K562 (cell line): ENCODE measurements around the gene RSBN1L. TPM values are rescaled to one million over a fixed set of nuclear protein-coding genes. Genes with fewer than 3 reads are reported as not detected.

Experiments
- ETV5 ChIP-seq: sonication (generic); formaldehyde crosslinking; IDR thresholded peaks from 2 replicates; pipeline ENCODE4 v1.4.0; 2020; ENCODE audit warnings: low read depth, mild to moderate bottlenecking, missing genetic modification reagents
- FIP1L1 ChIP-seq: fragments of 200-400 bp; formaldehyde crosslinking; IDR thresholded peaks from 2 replicates; pipeline ENCODE4 v1.6.1; 2018; ENCODE audit warnings: mild to moderate bottlenecking, low read depth, low read length; ENCODE audit not compliant: poor library complexity, severe bottlenecking
- RNF2 ChIP-seq: sonication (generic); IDR thresholded peaks from 2 replicates; pipeline ENCODE4 v1.6.1; 2016
- SLC30A9 ChIP-seq: fragments of 250-450 bp; sonication (Bioruptor Pico); IDR thresholded peaks from 2 replicates; pipeline ENCODE4 v1.8.0; 2022; ENCODE audit warnings: mild to moderate bottlenecking, moderate library complexity
- SMARCA5 ChIP-seq: fragments of 450-650 bp; IDR thresholded peaks from 2 replicates; pipeline ENCODE4 v1.6.1; 2016
- STAT5A ChIP-seq: IDR thresholded peaks from 2 replicates; pipeline ENCODE4 v1.6.1; 2012; ENCODE audit warnings: low read length, inconsistent platforms, borderline replicate concordance
- TBP ChIP-seq: optimal IDR thresholded peaks from 2 replicates; pipeline ENCODE3; 2011; ENCODE audit warnings: low read depth, low read length, improper control_type of control experiment
- ZC3H4 ChIP-seq: sonication (generic); formaldehyde crosslinking; IDR thresholded peaks from 2 replicates; pipeline ENCODE4 v1.9.0; 2021; ENCODE audit warnings: missing genetic modification reagents, borderline replicate concordance
- ZNF551 ChIP-seq: fragments of 250-450 bp; sonication (Bioruptor Pico); IDR thresholded peaks from 2 replicates; pipeline ENCODE4 v1.5.0; 2021; ENCODE audit warnings: mild to moderate bottlenecking, moderate library complexity
- polyA plus RNA-seq, 8 experiments: library from polyadenylated mRNA; depleted of rRNA in 4 of 8; stranded (reverse) in 5 of 8; unstranded in 3 of 8; fragments of >200 nt; fragmentation: Nextera tagmentation in 2 of 8; fragmentation: Illumina TruSeq in 1 of 8; extraction: Ambion mirVana in 2 of 8; extraction: Trizol in 1 of 8; gene quantifications; 2 replicates each; pipeline versions ENCODE4 v1.2.1 to v1.2.3, GENCODE V29; 2011 to 2014; ENCODE audit warnings: inconsistent platforms in 1 of 8, missing spikeins in 1 of 8
- total RNA-seq, 7 experiments: library from RNA; depleted of rRNA in 6 of 7; stranded (reverse); fragments of >200 nt in 6 of 7; fragmentation: Illumina TruSeq in 2 of 7; extraction: Trizol in 2 of 7; gene quantifications; 2 replicates each; pipeline versions ENCODE4 v1.2.1 to v1.2.3, GENCODE V29; 2011 to 2021; ENCODE audit warnings: low replicate concordance in 1 of 7
- TF ChIP-seq, protein P1 (sequence below): fragments of 250-450 bp; sonication (Bioruptor Pico); IDR thresholded peaks from 2 replicates; pipeline ENCODE4 v1.5.0; 2021; ENCODE audit warnings: mild to moderate bottlenecking, moderate library complexity
- TF ChIP-seq, protein P2 (sequence below): sonication (generic); formaldehyde crosslinking; IDR thresholded peaks from 2 replicates; pipeline ENCODE4 v1.5.0; 2020; ENCODE audit warnings: missing genetic modification reagents
- TF ChIP-seq, protein P3 (sequence below): sonication (generic); formaldehyde crosslinking; IDR thresholded peaks from 2 replicates; pipeline ENCODE4 v1.8.0; 2022; ENCODE audit warnings: mild to moderate bottlenecking, missing genetic modification reagents
- TF ChIP-seq, protein P4 (sequence below): fragments of 450-650 bp; IDR thresholded peaks from 2 replicates; pipeline ENCODE4 v1.6.1; 2014; ENCODE audit warnings: low read depth, mild to moderate bottlenecking, moderate library complexity, borderline replicate concordance
- TF ChIP-seq, protein P5 (sequence below): fragments of 450-650 bp; conservative IDR thresholded peaks from 2 replicates; pipeline ENCODE4 v1.6.1; 2016; ENCODE audit warnings: missing genetic modification characterization, low read depth, mild to moderate bottlenecking, control low read depth, missing compliant biosample characterization
- TF ChIP-seq, protein P6 (sequence below): fragments of 150-350 bp; IDR thresholded peaks from 2 replicates; pipeline ENCODE4 v1.6.1; 2014; ENCODE audit warnings: low read depth, mild to moderate bottlenecking, low read length, borderline replicate concordance
- TF ChIP-seq, protein P7 (sequence below): fragments of 250-450 bp; sonication (Bioruptor Pico); IDR thresholded peaks from 2 replicates; pipeline ENCODE4 v1.8.0; 2022; ENCODE audit warnings: moderate library complexity, mild to moderate bottlenecking, inconsistent platforms

The RSBN1L gene
- total and polyA plus RNA-seq, 9 of the 15 experiments (the other 6 are each of a cell fraction or from before 2014, with no cell fraction given): 6.2 to 35.2 (median 20.1) TPM

DNA sequence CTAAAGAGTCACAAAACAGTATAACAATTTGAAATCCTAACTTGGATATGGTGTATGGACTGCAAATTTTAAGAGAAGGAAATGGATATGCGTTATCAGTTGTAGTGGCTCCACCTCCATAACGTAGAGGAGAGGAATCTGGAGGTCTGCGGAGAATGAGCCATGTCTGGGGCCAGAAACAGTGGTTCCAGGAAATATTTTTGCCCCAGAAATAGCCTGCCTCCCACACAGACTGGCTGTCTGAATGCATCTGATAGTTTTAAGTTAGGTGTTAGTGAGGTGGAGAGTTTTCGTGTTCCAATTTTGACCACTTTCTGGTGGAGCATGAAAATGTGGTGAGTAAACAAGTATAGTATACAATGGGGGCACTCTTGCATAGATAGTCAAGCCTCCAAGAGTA, 103.9 kb downstream of the RSBN1L start (continued):
- TF ChIP-seq, protein P1, sequence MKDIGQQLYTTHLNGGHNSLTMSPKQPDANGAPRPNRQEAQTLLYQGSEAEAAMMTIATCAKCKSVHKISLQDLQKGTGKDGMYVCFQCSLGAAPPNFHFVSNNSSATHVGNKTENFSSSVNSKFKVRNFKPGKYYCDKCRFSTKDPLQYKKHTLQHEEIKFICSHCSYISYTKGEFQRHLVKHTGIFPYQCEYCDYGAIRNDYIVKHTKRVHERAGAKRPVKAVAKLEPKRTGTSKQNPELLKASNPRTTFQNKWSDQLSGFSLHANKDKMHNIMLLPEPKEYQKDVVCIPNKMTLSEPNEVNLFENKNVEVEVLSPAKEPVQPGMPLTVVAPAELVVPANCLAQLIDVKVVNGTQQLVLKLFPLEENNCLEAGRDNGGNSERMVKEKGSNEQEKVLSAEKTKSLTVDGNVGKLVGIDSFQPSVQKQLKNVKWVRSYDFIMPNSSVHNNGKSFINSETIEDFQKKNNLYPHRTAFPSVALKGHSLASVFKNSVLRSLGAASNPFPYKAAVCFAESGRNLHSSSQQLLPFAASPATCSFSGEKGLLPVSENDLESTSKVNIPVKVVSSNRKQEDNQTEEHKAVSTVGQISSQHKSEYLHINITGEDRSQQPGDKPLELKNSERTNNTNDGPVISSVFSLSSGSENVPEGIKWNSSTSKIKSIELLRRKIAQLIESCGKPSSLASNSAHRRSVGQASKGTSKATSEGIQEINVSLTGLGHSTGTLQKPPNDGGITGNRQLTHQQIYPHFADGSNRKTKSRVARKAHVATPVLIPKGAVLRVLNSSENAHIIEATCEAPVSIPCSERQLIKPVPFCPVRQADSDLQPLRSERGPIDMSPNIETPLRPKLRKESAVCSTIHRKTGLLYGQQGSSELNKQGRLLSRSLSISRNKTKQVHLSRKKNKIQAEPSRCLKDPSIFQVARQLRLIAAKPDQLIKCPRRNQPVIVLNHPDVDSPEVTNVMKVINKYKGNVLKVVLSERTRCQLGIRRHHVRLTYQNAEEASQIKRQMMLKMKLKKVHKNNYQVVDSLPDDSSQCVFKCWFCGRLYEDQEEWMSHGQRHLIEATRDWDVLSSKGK (CRISPR knock-in tag): no peak
- TF ChIP-seq, protein P2, sequence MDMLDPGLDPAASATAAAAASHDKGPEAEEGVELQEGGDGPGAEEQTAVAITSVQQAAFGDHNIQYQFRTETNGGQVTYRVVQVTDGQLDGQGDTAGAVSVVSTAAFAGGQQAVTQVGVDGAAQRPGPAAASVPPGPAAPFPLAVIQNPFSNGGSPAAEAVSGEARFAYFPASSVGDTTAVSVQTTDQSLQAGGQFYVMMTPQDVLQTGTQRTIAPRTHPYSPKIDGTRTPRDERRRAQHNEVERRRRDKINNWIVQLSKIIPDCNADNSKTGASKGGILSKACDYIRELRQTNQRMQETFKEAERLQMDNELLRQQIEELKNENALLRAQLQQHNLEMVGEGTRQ (CRISPR knock-in tag): no peak
- TF ChIP-seq ZC3H4 (CRISPR knock-in tag) (no peak), SLC30A9 (CRISPR knock-in tag) (no peak), ETV5 (CRISPR knock-in tag) (0 out of 2 replicates have a peak, but pooled peaks have one; percentile 30), FIP1L1 (no peak), SMARCA5 (no peak), ZNF551 (CRISPR knock-in tag) (no peak), STAT5A (peak; percentile 79), RNF2 (peak; percentile 37; the same call in 1 of the 2 replicates), TBP (no peak)
- TF ChIP-seq, protein P3, sequence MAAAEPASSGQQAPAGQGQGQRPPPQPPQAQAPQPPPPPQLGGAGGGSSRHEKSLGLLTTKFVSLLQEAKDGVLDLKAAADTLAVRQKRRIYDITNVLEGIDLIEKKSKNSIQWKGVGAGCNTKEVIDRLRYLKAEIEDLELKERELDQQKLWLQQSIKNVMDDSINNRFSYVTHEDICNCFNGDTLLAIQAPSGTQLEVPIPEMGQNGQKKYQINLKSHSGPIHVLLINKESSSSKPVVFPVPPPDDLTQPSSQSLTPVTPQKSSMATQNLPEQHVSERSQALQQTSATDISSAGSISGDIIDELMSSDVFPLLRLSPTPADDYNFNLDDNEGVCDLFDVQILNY: no peak
- TF ChIP-seq, protein P4, sequence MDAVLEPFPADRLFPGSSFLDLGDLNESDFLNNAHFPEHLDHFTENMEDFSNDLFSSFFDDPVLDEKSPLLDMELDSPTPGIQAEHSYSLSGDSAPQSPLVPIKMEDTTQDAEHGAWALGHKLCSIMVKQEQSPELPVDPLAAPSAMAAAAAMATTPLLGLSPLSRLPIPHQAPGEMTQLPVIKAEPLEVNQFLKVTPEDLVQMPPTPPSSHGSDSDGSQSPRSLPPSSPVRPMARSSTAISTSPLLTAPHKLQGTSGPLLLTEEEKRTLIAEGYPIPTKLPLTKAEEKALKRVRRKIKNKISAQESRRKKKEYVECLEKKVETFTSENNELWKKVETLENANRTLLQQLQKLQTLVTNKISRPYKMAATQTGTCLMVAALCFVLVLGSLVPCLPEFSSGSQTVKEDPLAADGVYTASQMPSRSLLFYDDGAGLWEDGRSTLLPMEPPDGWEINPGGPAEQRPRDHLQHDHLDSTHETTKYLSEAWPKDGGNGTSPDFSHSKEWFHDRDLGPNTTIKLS: no peak
- TF ChIP-seq, protein P5, sequence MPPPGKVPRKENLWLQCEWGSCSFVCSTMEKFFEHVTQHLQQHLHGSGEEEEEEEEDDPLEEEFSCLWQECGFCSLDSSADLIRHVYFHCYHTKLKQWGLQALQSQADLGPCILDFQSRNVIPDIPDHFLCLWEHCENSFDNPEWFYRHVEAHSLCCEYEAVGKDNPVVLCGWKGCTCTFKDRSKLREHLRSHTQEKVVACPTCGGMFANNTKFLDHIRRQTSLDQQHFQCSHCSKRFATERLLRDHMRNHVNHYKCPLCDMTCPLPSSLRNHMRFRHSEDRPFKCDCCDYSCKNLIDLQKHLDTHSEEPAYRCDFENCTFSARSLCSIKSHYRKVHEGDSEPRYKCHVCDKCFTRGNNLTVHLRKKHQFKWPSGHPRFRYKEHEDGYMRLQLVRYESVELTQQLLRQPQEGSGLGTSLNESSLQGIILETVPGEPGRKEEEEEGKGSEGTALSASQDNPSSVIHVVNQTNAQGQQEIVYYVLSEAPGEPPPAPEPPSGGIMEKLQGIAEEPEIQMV (tag): no peak
- TF ChIP-seq, protein P6, sequence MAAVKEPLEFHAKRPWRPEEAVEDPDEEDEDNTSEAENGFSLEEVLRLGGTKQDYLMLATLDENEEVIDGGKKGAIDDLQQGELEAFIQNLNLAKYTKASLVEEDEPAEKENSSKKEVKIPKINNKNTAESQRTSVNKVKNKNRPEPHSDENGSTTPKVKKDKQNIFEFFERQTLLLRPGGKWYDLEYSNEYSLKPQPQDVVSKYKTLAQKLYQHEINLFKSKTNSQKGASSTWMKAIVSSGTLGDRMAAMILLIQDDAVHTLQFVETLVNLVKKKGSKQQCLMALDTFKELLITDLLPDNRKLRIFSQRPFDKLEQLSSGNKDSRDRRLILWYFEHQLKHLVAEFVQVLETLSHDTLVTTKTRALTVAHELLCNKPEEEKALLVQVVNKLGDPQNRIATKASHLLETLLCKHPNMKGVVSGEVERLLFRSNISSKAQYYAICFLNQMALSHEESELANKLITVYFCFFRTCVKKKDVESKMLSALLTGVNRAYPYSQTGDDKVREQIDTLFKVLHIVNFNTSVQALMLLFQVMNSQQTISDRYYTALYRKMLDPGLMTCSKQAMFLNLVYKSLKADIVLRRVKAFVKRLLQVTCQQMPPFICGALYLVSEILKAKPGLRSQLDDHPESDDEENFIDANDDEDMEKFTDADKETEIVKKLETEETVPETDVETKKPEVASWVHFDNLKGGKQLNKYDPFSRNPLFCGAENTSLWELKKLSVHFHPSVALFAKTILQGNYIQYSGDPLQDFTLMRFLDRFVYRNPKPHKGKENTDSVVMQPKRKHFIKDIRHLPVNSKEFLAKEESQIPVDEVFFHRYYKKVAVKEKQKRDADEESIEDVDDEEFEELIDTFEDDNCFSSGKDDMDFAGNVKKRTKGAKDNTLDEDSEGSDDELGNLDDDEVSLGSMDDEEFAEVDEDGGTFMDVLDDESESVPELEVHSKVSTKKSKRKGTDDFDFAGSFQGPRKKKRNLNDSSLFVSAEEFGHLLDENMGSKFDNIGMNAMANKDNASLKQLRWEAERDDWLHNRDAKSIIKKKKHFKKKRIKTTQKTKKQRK: no peak
- TF ChIP-seq, protein P7, sequence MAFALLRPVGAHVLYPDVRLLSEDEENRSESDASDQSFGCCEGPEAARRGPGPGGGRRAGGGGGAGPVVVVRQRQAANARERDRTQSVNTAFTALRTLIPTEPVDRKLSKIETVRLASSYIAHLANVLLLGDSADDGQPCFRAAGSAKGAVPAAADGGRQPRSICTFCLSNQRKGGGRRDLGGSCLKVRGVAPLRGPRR (CRISPR knock-in tag): no peak
